Hematopoietic multipotent progenitor cell treated with erythropoietin and hydrocortisone succinate and interleukin-3 and kit ligand, for 6 days (in vitro differentiated cells): ENCODE measurements around the gene ZDHHC14.

ENCODE experiments used
- DNase-seq: peaks from one replicate; pipeline ENCODE4 v3.0.0-alpha.2; 2015

The ZDHHC14 gene

GRCh38 chr6:157653521-157653920, 272.5 kb downstream of the ZDHHC14 start:
- no peak for DNase-seq

GRCh38 chr6:157655139-157655538, 274.1 kb downstream of the ZDHHC14 start:
- no peak for DNase-seq

GRCh38 chr6:157656437-157656997, 275.5 kb downstream of the ZDHHC14 start:
- DNase-seq = no peak

- DNase-seq = no peak
Measured at GRCh38 chr6:157657754-157658153, 276.8 kb downstream of the ZDHHC14 start.

- no peak for DNase-seq
Measured at GRCh38 chr6:157658301-157658700, 277.3 kb downstream of the ZDHHC14 start.

- DNase-seq = peak; percentile 24
Measured at GRCh38 chr6:157659536-157660271, 278.7 kb downstream of the ZDHHC14 start.

GRCh38 chr6:157660414-157660813, 279.4 kb downstream of the ZDHHC14 start:
- no peak for DNase-seq

GRCh38 chr6:157661652-157662051, 280.7 kb downstream of the ZDHHC14 start:
- no peak for DNase-seq

GRCh38 chr6:157663261-157663660, 282.3 kb downstream of the ZDHHC14 start:
- no peak for DNase-seq

GRCh38 chr6:157665180-157665579, 284.2 kb downstream of the ZDHHC14 start:
- no peak for DNase-seq

GRCh38 chr6:157666729-157667128, 285.7 kb downstream of the ZDHHC14 start:
- DNase-seq = no peak

- peak; percentile 87 for DNase-seq
Measured at GRCh38 chr6:157667211-157668008, 286.4 kb downstream of the ZDHHC14 start.

- DNase-seq = no peak
Measured at GRCh38 chr6:157668009-157668401, 287.0 kb downstream of the ZDHHC14 start.

GRCh38 chr6:157668713-157669112, 287.7 kb downstream of the ZDHHC14 start:
- no peak for DNase-seq

GRCh38 chr6:157669323-157669722, 288.3 kb downstream of the ZDHHC14 start:
- no peak for DNase-seq

GRCh38 chr6:157669747-157670216, 288.8 kb downstream of the ZDHHC14 start:
- DNase-seq = peak; percentile 45

- DNase-seq = peak; percentile 25
Measured at GRCh38 chr6:157670466-157671186, 289.6 kb downstream of the ZDHHC14 start.

- no peak for DNase-seq
Measured at GRCh38 chr6:157672726-157673412, 291.9 kb downstream of the ZDHHC14 start.

GRCh38 chr6:157673596-157673995, 292.6 kb downstream of the ZDHHC14 start:
- no peak for DNase-seq

- DNase-seq = no peak
Measured at GRCh38 chr6:157674061-157674460, 293.1 kb downstream of the ZDHHC14 start.

GRCh38 chr6:157675831-157676230, 294.8 kb downstream of the ZDHHC14 start:
- no peak for DNase-seq

GRCh38 chr6:157676241-157676640, 295.3 kb downstream of the ZDHHC14 start:
- no peak for DNase-seq
